ENCODE data around the gene AWAT1. TPM values are rescaled to one million over a fixed set of nuclear protein-coding genes. Genes with fewer than 3 reads are reported as not detected.
"Not testable (repeated sequence)": the region's sequence is repeated elsewhere in the genome, so short reads cannot be mapped to it uniquely, and the experiment has no call there.

AWAT1 gene
- total and polyA plus RNA-seq, 9 donors: 0.13 TPM; not detected in 8

GRCh38 chrX:70240751-70241150 lies 6.3 kb downstream of the AWAT1 start:
- Histone ChIP-seq H3K9me3 (replicated peaks; ENCODE audit: control insufficient read depth, low read depth, low read length) (no peaks in the 10 kb centered on the region), H3K27me3 (ENCODE audit: control insufficient read depth, insufficient read depth, low read length) (peaks cover 19% of the 10 kb centered on the region), H3K4me1 (ENCODE audit: control insufficient read depth, insufficient read depth, low read length) (no peaks in the 10 kb centered on the region), H3K36me3 (ENCODE audit: control insufficient read depth, insufficient read depth, low read length) (no peaks in the 10 kb centered on the region), H3K4me3 (ENCODE audit: low read length) (no peak overlapping the region), H3K27ac (ENCODE audit: low read length) (no peak overlapping the region)
- no peak for DNase-seq
- WGBS (ENCODE audit: insufficient coverage): no CpG with 5 or more reads among the region's 1 CpG

GRCh38 chrX:70241501-70241900 lies 7.0 kb downstream of the AWAT1 start:
- H3K36me3 ChIP-seq (ENCODE audit: control insufficient read depth, insufficient read depth, low read length): no peaks in the 10 kb centered on the region
- no peak for DNase-seq
- peaks cover 19% of the 10 kb centered on the region for H3K27me3 ChIP-seq (ENCODE audit: control insufficient read depth, insufficient read depth, low read length)
- 80% methylated on average over 2 of the region's 2 CpGs for WGBS (ENCODE audit: insufficient coverage)
- no peaks in the 10 kb centered on the region for H3K4me1 ChIP-seq (ENCODE audit: control insufficient read depth, insufficient read depth, low read length)
- no peak overlapping the region for H3K4me3 ChIP-seq (ENCODE audit: low read length)
- no peaks in the 10 kb centered on the region for H3K9me3 ChIP-seq (replicated peaks; ENCODE audit: control insufficient read depth, low read depth, low read length)
- no peak overlapping the region for H3K27ac ChIP-seq (ENCODE audit: low read length)

GRCh38 chrX:70243601-70244000 lies 9.1 kb downstream of the AWAT1 start:
- 62% methylated on average over 3 of the region's 5 CpGs for WGBS (ENCODE audit: insufficient coverage)
- H3K36me3 ChIP-seq (ENCODE audit: control insufficient read depth, insufficient read depth, low read length); H3K9me3 ChIP-seq (replicated peaks; ENCODE audit: control insufficient read depth, low read depth, low read length); H3K4me3 ChIP-seq (ENCODE audit: low read length); H3K27ac ChIP-seq (ENCODE audit: low read length); H3K4me1 ChIP-seq (ENCODE audit: control insufficient read depth, insufficient read depth, low read length); DNase-seq: not testable (repeated sequence)
- H3K27me3 ChIP-seq (ENCODE audit: control insufficient read depth, insufficient read depth, low read length): peaks cover 14% of the 10 kb centered on the region

GRCh38 chrX:70244881-70245280 lies 10.4 kb downstream of the AWAT1 start:
- no peaks in the 10 kb centered on the region for H3K4me1 ChIP-seq (ENCODE audit: control insufficient read depth, insufficient read depth, low read length)
- H3K4me3 ChIP-seq (ENCODE audit: low read length): no peak overlapping the region
- peaks cover 8% of the 10 kb centered on the region for H3K27me3 ChIP-seq (ENCODE audit: control insufficient read depth, insufficient read depth, low read length)
- no peaks in the 10 kb centered on the region for H3K9me3 ChIP-seq (replicated peaks; ENCODE audit: control insufficient read depth, low read depth, low read length)
- DNase-seq: no peak
- H3K36me3 ChIP-seq (ENCODE audit: control insufficient read depth, insufficient read depth, low read length): no peaks in the 10 kb centered on the region
- WGBS (ENCODE audit: insufficient coverage): 40% methylated on average over 1 of the region's 6 CpGs
- H3K27ac ChIP-seq (ENCODE audit: low read length): no peak overlapping the region

GRCh38 chrX:70247252-70247651 lies 12.8 kb downstream of the AWAT1 start:
- H3K27ac ChIP-seq (ENCODE audit: low read length): no peak overlapping the region
- peaks cover 4% of the 10 kb centered on the region for H3K27me3 ChIP-seq (ENCODE audit: control insufficient read depth, insufficient read depth, low read length)
- DNase-seq: no peak
- H3K9me3 ChIP-seq (replicated peaks; ENCODE audit: control insufficient read depth, low read depth, low read length): no peaks in the 10 kb centered on the region
- WGBS (ENCODE audit: insufficient coverage): no CpG with 5 or more reads among the region's 2 CpGs
- H3K4me1 ChIP-seq (ENCODE audit: control insufficient read depth, insufficient read depth, low read length): no peaks in the 10 kb centered on the region
- H3K4me3 ChIP-seq (ENCODE audit: low read length): no peak overlapping the region
- H3K36me3 ChIP-seq (ENCODE audit: control insufficient read depth, insufficient read depth, low read length): no peaks in the 10 kb centered on the region

GRCh38 chrX:70252491-70252890 lies 18.0 kb downstream of the AWAT1 start:
- Histone ChIP-seq H3K36me3 (ENCODE audit: control insufficient read depth, insufficient read depth, low read length) (no peaks in the 10 kb centered on the region), H3K4me1 (ENCODE audit: control insufficient read depth, insufficient read depth, low read length) (no peaks in the 10 kb centered on the region), H3K9me3 (replicated peaks; ENCODE audit: control insufficient read depth, low read depth, low read length) (no peaks in the 10 kb centered on the region), H3K27ac (ENCODE audit: low read length) (no peak overlapping the region), H3K27me3 (ENCODE audit: control insufficient read depth, insufficient read depth, low read length) (peaks cover 6% of the 10 kb centered on the region), H3K4me3 (ENCODE audit: low read length) (no peak overlapping the region)
- DNase-seq: no peak
- WGBS (ENCODE audit: insufficient coverage): 72% methylated on average over 1 of the region's 2 CpGs

GRCh38 chrX:70253377-70254062 lies 19.1 kb downstream of the AWAT1 start:
- DNase-seq: no peak
- Histone ChIP-seq H3K4me1 (ENCODE audit: control insufficient read depth, insufficient read depth, low read length) (no peaks in the 10 kb centered on the region), H3K9me3 (replicated peaks; ENCODE audit: control insufficient read depth, low read depth, low read length) (no peaks in the 10 kb centered on the region), H3K4me3 (ENCODE audit: low read length) (no peak overlapping the region), H3K27ac (ENCODE audit: low read length) (no peak overlapping the region), H3K27me3 (ENCODE audit: control insufficient read depth, insufficient read depth, low read length) (peaks cover 4% of the 10 kb centered on the region), H3K36me3 (ENCODE audit: control insufficient read depth, insufficient read depth, low read length) (no peaks in the 10 kb centered on the region)
- no CpG with 5 or more reads among the region's 3 CpGs for WGBS (ENCODE audit: insufficient coverage)

- Histone ChIP-seq H3K36me3 (ENCODE audit: control insufficient read depth, insufficient read depth, low read length) (no peaks in the 10 kb centered on the region), H3K27ac (ENCODE audit: low read length) (no peak overlapping the region), H3K27me3 (ENCODE audit: control insufficient read depth, insufficient read depth, low read length) (peaks cover 2% of the 10 kb centered on the region), H3K9me3 (replicated peaks; ENCODE audit: control insufficient read depth, low read depth, low read length) (no peaks in the 10 kb centered on the region), H3K4me3 (ENCODE audit: low read length) (no peak overlapping the region), H3K4me1 (ENCODE audit: control insufficient read depth, insufficient read depth, low read length) (no peaks in the 10 kb centered on the region)
- no peak for DNase-seq
- 90% methylated on average over 1 of the region's 1 CpG for WGBS (ENCODE audit: insufficient coverage)
Measured at GRCh38 chrX:70254063-70254400, 19.6 kb downstream of the AWAT1 start.

GRCh38 chrX:70254909-70255308 lies 20.5 kb downstream of the AWAT1 start:
- no peak overlapping the region for H3K27ac ChIP-seq (ENCODE audit: low read length)
- 40% methylated on average over 2 of the region's 3 CpGs for WGBS (ENCODE audit: insufficient coverage)

GRCh38 chrX:70255452-70255851 lies 21.0 kb downstream of the AWAT1 start:
- DNase-seq: peak; percentile 46

More at GRCh38 chrX:70254909-70255308, 20.5 kb downstream of the AWAT1 start:
- no peak overlapping the region for H3K4me3 ChIP-seq (ENCODE audit: low read length)
- H3K36me3 ChIP-seq (ENCODE audit: control insufficient read depth, insufficient read depth, low read length): no peaks in the 10 kb centered on the region
- H3K27me3 ChIP-seq (ENCODE audit: control insufficient read depth, insufficient read depth, low read length): peaks cover 2% of the 10 kb centered on the region
- no peak for DNase-seq
- H3K4me1 ChIP-seq (ENCODE audit: control insufficient read depth, insufficient read depth, low read length): no peaks in the 10 kb centered on the region
- no peaks in the 10 kb centered on the region for H3K9me3 ChIP-seq (replicated peaks; ENCODE audit: control insufficient read depth, low read depth, low read length)

More at GRCh38 chrX:70255452-70255851, 21.0 kb downstream of the AWAT1 start:
- WGBS (ENCODE audit: insufficient coverage): no CpG with 5 or more reads among the region's 2 CpGs
- Histone ChIP-seq H3K36me3 (ENCODE audit: control insufficient read depth, insufficient read depth, low read length) (no peaks in the 10 kb centered on the region), H3K4me3 (ENCODE audit: low read length) (no peak overlapping the region), H3K27me3 (ENCODE audit: control insufficient read depth, insufficient read depth, low read length) (peaks cover 2% of the 10 kb centered on the region), H3K27ac (ENCODE audit: low read length) (no peak overlapping the region), H3K4me1 (ENCODE audit: control insufficient read depth, insufficient read depth, low read length) (no peaks in the 10 kb centered on the region), H3K9me3 (replicated peaks; ENCODE audit: control insufficient read depth, low read depth, low read length) (no peaks in the 10 kb centered on the region)
